ENCODE results near the gene CNTN4. TPM values are rescaled to one million over a fixed set of nuclear protein-coding genes. Genes with fewer than 3 reads are reported as not detected.

Gene CNTN4
- total and polyA plus RNA-seq, 2 of the 8 experiments (the other 6 are each of a cell fraction or from before 2014, with no cell fraction given): 0.41 to 2.2 TPM

GRCh38 chr3:2948882-2949281 is 850.2 kb downstream of the CNTN4 start:
- Histone ChIP-seq H3K27me3 (replicated peaks in 1 of 4; ENCODE audit: control insufficient read depth in 3 of 4, extremely low read depth in 1 of 4, insufficient read depth in 3 of 4, low read length in 3 of 4) (no peaks in the 10 kb centered on the region), H3K4me3 (ENCODE audit: extremely low read depth in 1 of 4, insufficient read depth in 2 of 4, low read depth in 3 of 4, low read length in 4 of 4) (no peak overlapping the region), H3K23ac (ENCODE audit: insufficient read length) (no peak overlapping the region), H3K4me1 (replicated peaks in 1 of 4; ENCODE audit: control insufficient read depth in 3 of 4, insufficient read depth in 4 of 4, low read length in 3 of 4) (no peaks in the 10 kb centered on the region), H3K79me2 (ENCODE audit: control insufficient read depth in 1 of 2, insufficient read depth in 2 of 2, low read length in 2 of 2) (no peaks in the 10 kb centered on the region), H3K79me1 (ENCODE audit: low read depth, low read length) (no peaks in the 10 kb centered on the region), H2BK15ac (ENCODE audit: low read length) (no peak overlapping the region), H4K91ac (replicated peaks; ENCODE audit: insufficient read length, low read length) (no peak overlapping the region), H3K9me3 (ENCODE audit: insufficient read depth in 2 of 2, low read depth in 1 of 2, low read length in 1 of 2) (no peaks in the 10 kb centered on the region), H2BK5ac (ENCODE audit: low read depth, low read length) (no peak overlapping the region), H2AFZ (ENCODE audit: low read length) (no peak overlapping the region), H2AK5ac (ENCODE audit: low read depth, low read length) (no peak overlapping the region), H3K18ac (ENCODE audit: extremely low read depth, low read length) (no peak overlapping the region), H3K4ac (replicated peaks; ENCODE audit: insufficient read length, low read depth, low read length) (no peak overlapping the region), H2BK12ac (ENCODE audit: low read depth, low read length) (no peak overlapping the region), H4K8ac (ENCODE audit: extremely low read depth, insufficient read depth, low read length) (no peak overlapping the region), H3K23me2 (ENCODE audit: low read depth, low read length) (no peaks in the 10 kb centered on the region), H4K5ac (ENCODE audit: insufficient read length, low read depth, low read length) (no peak overlapping the region), H2BK20ac (ENCODE audit: low read length) (no peak overlapping the region), H4K20me1 (replicated peaks in 1 of 2; ENCODE audit: control insufficient read depth in 1 of 2, insufficient read depth in 2 of 2, low read length in 2 of 2) (no peaks in the 10 kb centered on the region), H3K56ac (replicated peaks; ENCODE audit: insufficient read length, low read depth, low read length) (no peak overlapping the region), H3K9ac (replicated peaks in 1 of 4; ENCODE audit: extremely low read depth in 1 of 4, low read depth in 3 of 4, low read length in 3 of 4) (no peak overlapping the region), H3K14ac (ENCODE audit: insufficient read length) (no peak overlapping the region), H3K36me3 (ENCODE audit: control insufficient read depth in 2 of 4, insufficient read depth in 4 of 4, low read length in 3 of 4) (no peaks in the 10 kb centered on the region), H3K27ac (ENCODE audit: low read depth, low read length) (no peak overlapping the region), H3K4me2 (ENCODE audit: insufficient read depth in 1 of 2, low read depth in 2 of 2, low read length in 2 of 2) (no peak overlapping the region), H2BK120ac (replicated peaks; ENCODE audit: low read depth, low read length) (no peak overlapping the region)
- WGBS, 2 experiments (ENCODE audit: extremely low coverage in 1 of 2, insufficient coverage in 1 of 2, insufficient read length in 1 of 2, insufficient replicate concordance in 2 of 2, low coverage in 1 of 2, low lambda C conversion rate in 2 of 2, missing lambda C conversion rate in 1 of 2): 94% methylated on average over 1 of the region's 1 CpG; no CpG with 5 or more reads in 1 of the 2 experiments
- TF ChIP-seq JUND (IDR thresholded peaks at IDR 0.05; ENCODE audit: low read length) (no peak), YY1 (IDR thresholded peaks at IDR 0.05; ENCODE audit: low read depth, low read length) (no peak), EP300 (IDR thresholded peaks at IDR 0.05; ENCODE audit: borderline replicate concordance in 1 of 2, low read depth in 2 of 2, low read length in 2 of 2) (no peak), HDAC2 (IDR thresholded peaks at IDR 0.05; ENCODE audit: borderline replicate concordance in 1 of 2, low read depth in 2 of 2, low read length in 2 of 2) (no peak), EZH2 (IDR thresholded peaks at IDR 0.05; ENCODE audit: low read depth, low read length, severe bottlenecking) (no peak), RBBP5 (IDR thresholded peaks at IDR 0.05; ENCODE audit: borderline replicate concordance, low read depth, low read length) (no peak), ASH2L (IDR thresholded peaks at IDR 0.05; ENCODE audit: low read length) (no peak), TBP (IDR thresholded peaks at IDR 0.05; ENCODE audit: low read depth, low read length) (no peak), CTCF (IDR thresholded peaks at IDR 0.05; ENCODE audit: control extremely low read depth in 1 of 3, insufficient read depth in 1 of 3, low read depth in 1 of 3, low read length in 3 of 3) (no peak), SP1 (IDR thresholded peaks at IDR 0.05; ENCODE audit: low read depth, low read length) (no peak), EGR1 (IDR thresholded peaks at IDR 0.05; ENCODE audit: borderline replicate concordance, low read depth, low read length) (no peak), CHD1 (IDR thresholded peaks at IDR 0.05; ENCODE audit: low read depth, low read length) (no peak), POLR2A (IDR thresholded peaks at IDR 0.05; ENCODE audit: control extremely low read depth in 1 of 2, low read depth in 2 of 2, low read length in 2 of 2) (no peak)
- CTCF ChIA-PET (ENCODE audit: partially characterized antibody): interaction anchor here (1.0 to 2.3 kb wide), 4 partner anchors 10 to 67 kb away, joined by 3 to 13 read pairs (median 4); no protein-coding TSS in a partner anchor
- POLR2A ChIA-PET (ENCODE audit: partially characterized antibody): no interaction called here
- FAIRE-seq (no peak), DNase-seq (ENCODE audit: low read depth in 1 of 2, low spot score in 2 of 2) (no peak)
